Neural progenitor cell (in vitro differentiated cells): Measurements from ENCODE around the gene ADCY1.

Experiments
- CTCF ChIP-seq: fragments of 200-600 bp; sonication (generic); IDR thresholded peaks from 2 replicates; pipeline ENCODE4 v1.5.1; 2017; ENCODE audit warnings: antibody characterized with exemption, mild to moderate bottlenecking
- EZH2 ChIP-seq: fragments of 200-600 bp; sonication (generic); IDR thresholded peaks from 2 replicates; pipeline ENCODE4 v1.6.1; 2017; ENCODE audit warnings: antibody characterized with exemption, mild to moderate bottlenecking, moderate library complexity
- EZH2phosphoT487 ChIP-seq: fragments of 200-600 bp; sonication (generic); IDR thresholded peaks from 2 replicates; pipeline ENCODE4 v1.6.1; 2017; ENCODE audit warnings: antibody characterized with exemption

- TF ChIP-seq EZH2phosphoT487 (no peak), CTCF (no peak), EZH2 (no peak)
Observed at GRCh38 chr7:45578467-45578866, 4.3 kb downstream of the ADCY1 start.
